Right lung (tissue), 10 donors: ENCODE data around the gene FCGR2B. TPM values are rescaled to one million over a fixed set of nuclear protein-coding genes. Genes with fewer than 3 reads are reported as not detected.
A peak's percentile ranks its signal among the peaks of the same experiment; 100 is the strongest.
"Not testable (repeated sequence)": the region's sequence is repeated elsewhere in the genome, so short reads cannot be mapped to it uniquely, and the experiment has no call there.

ENCODE experiments used
- DNase-seq, 2 donors: peaks; one replicate each; pipeline ENCODE4 v3.0.0-alpha.2; 2013
- long read RNA-seq, 8 donors: transcript quantifications; one replicate each; lab custom pipeline, GENCODE V29; 2026
- polyA plus RNA-seq, 5 donors: library from polyadenylated mRNA; unstranded; fragments of 120-200 nt; gene quantifications; one replicate each; pipeline versions ENCODE4 v1.2.1 to v1.2.3, GENCODE V29; 2013; ENCODE audit warnings: inconsistent platforms in 1 of 5, low replicate concordance in 1 of 5; ENCODE audit not compliant: insufficient read length in 5 of 5, insufficient read depth in 1 of 5

The FCGR2B gene
- 1 to 10 TPM in 1 of 5 donors, under 1 TPM in 4; 0.44 to 1.1 (median 0.59) TPM for polyA plus RNA-seq
- long read RNA-seq, donor 1, partial matches to known transcripts = 0 of 1 reads
- long read RNA-seq, donor 1, other reads (novel, unspliced or antisense) = 0 of 1 reads
- long read RNA-seq, donor 2 = 0 reads
- long read RNA-seq, donor 3 = 0 reads
- long read RNA-seq, donor 4 = 0 reads
- long read RNA-seq, donor 5 = 0 reads
- long read RNA-seq, donor 6 = 0 reads
- long read RNA-seq, donor 7 = 0 reads
- long read RNA-seq, donor 8 = 0 reads

GRCh38 chr1:161662684-161663339 lies at the start of gene FCGR2B:
Gene FCGR2B (plus strand): TSS chr1:161663143. CDS start chr1:161663242, 99 bp downstream.
- not testable (repeated sequence) for DNase-seq

- DNase-seq = not testable (repeated sequence)
These were observed 46.5 kb upstream of the FCGR2B start for GRCh38 chr1:161616417-161616816.

DNA sequence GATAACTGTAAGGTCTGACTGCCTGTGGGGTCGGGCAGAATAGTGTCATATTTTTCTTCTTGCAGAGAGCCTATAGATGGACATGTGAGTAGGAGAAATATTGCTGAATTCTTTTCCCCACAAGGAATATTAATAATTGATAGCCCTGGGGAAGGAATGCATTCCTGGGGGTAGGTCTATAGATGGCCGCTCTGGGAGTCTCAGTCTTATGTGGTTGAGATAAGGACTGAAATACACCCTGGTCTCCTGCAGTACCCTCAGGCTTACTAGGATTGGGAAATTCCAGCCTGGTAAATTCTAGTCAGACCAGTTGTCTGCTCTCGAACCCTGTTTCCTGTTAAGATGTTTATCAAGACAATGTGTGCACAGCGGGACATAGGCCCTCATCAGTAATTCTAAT lies 44.4 kb upstream of the FCGR2B start:
- DNase-seq = not testable (repeated sequence)

GRCh38 chr1:161620399-161620798 lies 42.5 kb upstream of the FCGR2B start:
- not testable (repeated sequence) for DNase-seq

DNA sequence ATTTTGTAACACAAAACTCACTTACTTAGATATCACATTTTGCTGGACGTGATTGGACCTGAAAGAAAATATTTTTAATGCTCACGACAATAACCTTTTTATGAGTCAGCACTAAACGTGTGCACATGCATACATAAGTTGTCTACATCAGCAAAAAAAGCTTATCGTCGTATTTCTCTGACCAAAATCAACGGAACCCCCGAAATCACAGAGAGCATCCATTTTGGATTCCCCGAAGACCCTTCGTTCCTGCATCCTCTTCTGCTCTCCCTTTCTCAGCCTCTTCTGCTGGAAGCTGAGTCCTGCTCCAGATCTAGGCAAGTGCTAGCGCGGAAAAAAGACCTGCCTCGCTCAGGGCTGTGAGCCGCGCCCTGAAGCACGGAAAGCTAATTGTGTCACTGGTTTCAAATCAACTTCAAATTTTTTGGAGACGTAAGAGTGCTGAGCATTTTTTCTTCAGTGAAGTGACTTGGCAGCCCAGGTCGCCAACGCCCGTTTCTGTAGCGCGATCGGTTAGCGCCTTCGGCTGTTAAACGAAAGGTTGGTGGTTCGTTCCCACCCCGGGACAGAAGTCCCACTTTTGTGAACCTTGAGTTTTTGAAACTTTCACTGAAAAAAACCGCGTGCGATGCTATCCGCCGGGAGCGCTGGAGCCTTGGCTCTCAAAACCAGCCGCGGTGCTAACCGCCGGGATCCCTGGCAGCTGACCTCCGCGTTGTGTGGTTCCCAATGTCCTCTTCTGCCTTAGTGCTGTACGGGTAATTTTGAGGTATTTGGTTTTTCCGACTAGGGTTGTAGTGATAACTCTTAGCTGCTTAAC lies 41.6 kb upstream of the FCGR2B start:
- peak; percentile 28 to 76 for DNase-seq

GRCh38 chr1:161622054-161622453 lies 40.9 kb upstream of the FCGR2B start:
- DNase-seq = not testable (repeated sequence)

- not testable (repeated sequence) for DNase-seq
These were observed 39.4 kb upstream of the FCGR2B start for GRCh38 chr1:161623401-161624051.

- not testable (repeated sequence) for DNase-seq
These were observed 38.3 kb upstream of the FCGR2B start for GRCh38 chr1:161624605-161625004.

GRCh38 chr1:161626445-161627146 lies 36.3 kb upstream of the FCGR2B start:
- not testable (repeated sequence) for DNase-seq

DNA sequence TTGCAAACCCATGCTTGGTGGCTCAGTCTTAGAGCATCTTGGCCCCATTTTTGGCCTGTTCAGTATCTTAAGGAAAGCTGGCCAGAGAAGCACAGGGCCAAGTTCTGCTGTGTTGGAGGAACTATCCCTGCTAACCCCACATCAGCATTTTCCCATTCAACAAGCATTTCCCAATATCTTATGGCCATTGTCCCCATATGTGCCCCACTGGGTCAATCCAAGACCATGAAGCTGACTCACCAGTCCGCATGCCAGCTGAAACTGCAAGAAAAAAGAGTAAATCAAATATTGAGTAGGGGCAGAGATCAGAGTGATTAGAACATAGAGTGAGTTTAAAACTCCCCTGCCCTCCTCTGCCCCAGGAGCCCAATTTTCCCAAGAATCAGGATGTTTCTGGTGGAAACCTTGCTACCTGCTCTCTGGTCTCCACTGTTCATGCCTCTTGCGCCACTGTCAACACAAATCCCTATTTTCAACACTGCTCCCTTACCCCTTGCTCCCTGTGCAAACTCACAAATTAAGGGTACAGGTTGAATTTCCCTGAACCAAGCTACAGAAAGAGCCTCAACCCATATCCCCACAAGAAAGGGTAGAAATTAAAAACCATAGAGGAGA lies 32.7 kb upstream of the FCGR2B start:
- not testable (repeated sequence) for DNase-seq

- no peak for DNase-seq
These were observed 31.9 kb upstream of the FCGR2B start, which contains the start of gene FCGR3B for GRCh38 chr1:161631076-161631475. Gene FCGR3B (minus strand): TSS chr1:161631176. CDS start chr1:161631094, 82 bp downstream.

DNA sequence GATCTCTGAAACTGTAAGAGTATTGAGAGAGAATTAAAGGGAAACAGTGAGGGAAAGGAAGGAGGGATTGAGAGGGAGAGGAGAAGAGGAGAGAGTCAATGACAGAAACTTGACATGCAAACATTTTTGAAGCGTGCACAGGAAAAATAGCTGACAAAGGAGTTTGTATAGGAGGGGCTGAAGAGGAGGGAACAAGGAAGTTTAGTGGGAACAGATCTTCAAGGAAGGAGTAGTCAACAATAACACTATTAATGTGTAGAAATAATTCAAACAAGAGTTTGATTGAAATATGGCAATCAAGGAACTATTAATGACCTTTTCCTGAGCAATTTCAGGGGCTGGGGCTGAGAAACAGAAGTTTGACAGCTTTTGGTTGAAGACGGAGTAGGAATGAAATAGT lies 27.9 kb upstream of the FCGR2B start:
- not testable (repeated sequence) for DNase-seq

GRCh38 chr1:161636189-161636782 lies 26.7 kb upstream of the FCGR2B start:
- not testable (repeated sequence) for DNase-seq

GRCh38 chr1:161636976-161637375 lies 26.0 kb upstream of the FCGR2B start:
- not testable (repeated sequence) for DNase-seq

- DNase-seq = not testable (repeated sequence)
These were observed 24.5 kb upstream of the FCGR2B start for GRCh38 chr1:161638251-161638993.

GRCh38 chr1:161639203-161639602 lies 23.7 kb upstream of the FCGR2B start:
- not testable (repeated sequence) for DNase-seq

DNA sequence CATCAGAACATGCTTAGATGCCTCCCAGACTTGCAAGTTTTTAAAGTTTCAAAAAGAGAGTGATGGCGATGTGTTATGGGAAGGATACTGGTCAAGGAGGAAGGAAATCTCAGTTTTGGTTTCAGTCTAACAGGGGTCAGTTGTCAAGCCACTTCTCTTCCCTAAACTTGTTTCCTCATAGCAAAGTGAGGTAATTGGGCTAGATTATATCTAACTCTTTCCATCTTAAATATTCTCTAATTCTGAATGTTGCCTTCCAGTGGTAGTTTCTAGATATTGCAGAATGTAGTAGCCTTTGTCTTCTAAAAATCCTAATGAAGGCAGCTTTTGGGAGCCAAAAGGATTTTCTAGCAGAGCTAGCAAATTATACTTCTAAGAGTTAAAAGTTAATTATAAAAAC lies 20.2 kb upstream of the FCGR2B start:
- DNase-seq = not testable (repeated sequence)

GRCh38 chr1:161643481-161644208 lies 19.3 kb upstream of the FCGR2B start:
- DNase-seq = not testable (repeated sequence)
